ENCODE measurements around the gene ARL14EPL.

Gene ARL14EPL

DNA sequence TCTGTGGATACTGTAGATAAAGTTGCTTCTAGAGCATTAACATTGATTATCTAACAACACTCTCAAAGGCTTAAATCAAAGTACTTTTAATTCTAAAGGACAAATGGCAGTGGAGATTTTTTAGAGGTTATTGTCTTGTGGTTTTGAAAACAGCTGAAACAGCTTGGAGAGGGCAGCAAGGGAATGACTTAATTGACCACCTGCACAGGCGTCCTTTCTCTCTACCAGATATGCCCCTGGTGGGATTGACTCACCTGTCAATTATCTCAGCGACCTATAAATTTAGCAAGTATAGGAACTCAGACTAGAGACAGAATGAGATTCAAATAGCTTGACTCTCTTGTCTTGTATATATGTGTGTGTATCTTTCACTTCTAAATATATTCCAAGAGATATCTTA, 13.5 kb downstream of the ARL14EPL start:
- Histone ChIP-seq H3K36me3 (no peaks in the 10 kb centered on the region), H3K9me3 (no peaks in the 10 kb centered on the region), H3K27ac (no peak overlapping the region), H3K4me1 (ENCODE audit: control insufficient read depth in 1 of 2, insufficient read depth in 1 of 2, low read depth in 1 of 2, low read length in 1 of 2) (no peaks in the 10 kb centered on the region), H3K27me3 (no peaks in the 10 kb centered on the region), H3K4me3 (ENCODE audit: low read depth in 1 of 2, low read length in 1 of 2) (no peak overlapping the region)
- TF ChIP-seq, protein P1, sequence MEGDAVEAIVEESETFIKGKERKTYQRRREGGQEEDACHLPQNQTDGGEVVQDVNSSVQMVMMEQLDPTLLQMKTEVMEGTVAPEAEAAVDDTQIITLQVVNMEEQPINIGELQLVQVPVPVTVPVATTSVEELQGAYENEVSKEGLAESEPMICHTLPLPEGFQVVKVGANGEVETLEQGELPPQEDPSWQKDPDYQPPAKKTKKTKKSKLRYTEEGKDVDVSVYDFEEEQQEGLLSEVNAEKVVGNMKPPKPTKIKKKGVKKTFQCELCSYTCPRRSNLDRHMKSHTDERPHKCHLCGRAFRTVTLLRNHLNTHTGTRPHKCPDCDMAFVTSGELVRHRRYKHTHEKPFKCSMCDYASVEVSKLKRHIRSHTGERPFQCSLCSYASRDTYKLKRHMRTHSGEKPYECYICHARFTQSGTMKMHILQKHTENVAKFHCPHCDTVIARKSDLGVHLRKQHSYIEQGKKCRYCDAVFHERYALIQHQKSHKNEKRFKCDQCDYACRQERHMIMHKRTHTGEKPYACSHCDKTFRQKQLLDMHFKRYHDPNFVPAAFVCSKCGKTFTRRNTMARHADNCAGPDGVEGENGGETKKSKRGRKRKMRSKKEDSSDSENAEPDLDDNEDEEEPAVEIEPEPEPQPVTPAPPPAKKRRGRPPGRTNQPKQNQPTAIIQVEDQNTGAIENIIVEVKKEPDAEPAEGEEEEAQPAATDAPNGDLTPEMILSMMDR (IDR thresholded peaks at IDR 0.05) = no peak

- Histone ChIP-seq H3K4me3 (ENCODE audit: low read depth in 1 of 2, low read length in 1 of 2) (no peak overlapping the region), H3K9me3 (no peaks in the 10 kb centered on the region), H3K27me3 (no peaks in the 10 kb centered on the region), H3K4me1 (ENCODE audit: control insufficient read depth in 1 of 2, insufficient read depth in 1 of 2, low read depth in 1 of 2, low read length in 1 of 2) (no peaks in the 10 kb centered on the region), H3K27ac (no peak overlapping the region), H3K36me3 (no peaks in the 10 kb centered on the region)
- TF ChIP-seq, protein P1 (IDR thresholded peaks at IDR 0.05) = no peak
These were observed 14.0 kb downstream of the ARL14EPL start for GRCh38 chr5:116046261-116046660.

- Histone ChIP-seq H3K27ac (no peak overlapping the region), H3K9me3 (no peaks in the 10 kb centered on the region), H3K36me3 (no peaks in the 10 kb centered on the region), H3K4me1 (ENCODE audit: control insufficient read depth in 1 of 2, insufficient read depth in 1 of 2, low read depth in 1 of 2, low read length in 1 of 2) (no peaks in the 10 kb centered on the region), H3K4me3 (ENCODE audit: low read depth in 1 of 2, low read length in 1 of 2) (no peak overlapping the region), H3K27me3 (no peaks in the 10 kb centered on the region)
- TF ChIP-seq, protein P1 (IDR thresholded peaks at IDR 0.05) = no peak
These were observed 14.6 kb downstream of the ARL14EPL start for GRCh38 chr5:116046823-116047222.

GRCh38 chr5:116058346-116058936, 26.2 kb downstream of the ARL14EPL start:
- no peaks in the 10 kb centered on the region for H3K36me3 ChIP-seq
- no peaks in the 10 kb centered on the region for H3K27me3 ChIP-seq
- TF ChIP-seq, protein P1 (IDR thresholded peaks at IDR 0.05) = no peak
- H3K4me3 ChIP-seq (ENCODE audit: low read depth in 1 of 2, low read length in 1 of 2) = no peak overlapping the region
- no peaks in the 10 kb centered on the region for H3K9me3 ChIP-seq
- no peaks in the 10 kb centered on the region for H3K4me1 ChIP-seq (ENCODE audit: control insufficient read depth in 1 of 2, insufficient read depth in 1 of 2, low read depth in 1 of 2, low read length in 1 of 2)
- H3K27ac ChIP-seq = no peak overlapping the region

- Histone ChIP-seq H3K4me1 (ENCODE audit: control insufficient read depth in 1 of 2, insufficient read depth in 1 of 2, low read depth in 1 of 2, low read length in 1 of 2) (no peaks in the 10 kb centered on the region), H3K36me3 (no peaks in the 10 kb centered on the region), H3K27ac (no peak overlapping the region), H3K27me3 (no peaks in the 10 kb centered on the region), H3K9me3 (no peaks in the 10 kb centered on the region), H3K4me3 (ENCODE audit: low read depth in 1 of 2, low read length in 1 of 2) (no peak overlapping the region)
- TF ChIP-seq, protein P1 (IDR thresholded peaks at IDR 0.05) = no peak
These were observed 30.1 kb downstream of the ARL14EPL start for GRCh38 chr5:116062352-116062751.
